ES-I3 (cell line): Measurements from ENCODE around the gene SLC41A3.

Source experiments
- H3K36me3 ChIP-seq: 2 replicates; pipeline ENCODE4 v1.6.1; 2013; ENCODE audit warnings: mild to moderate bottlenecking, low read length, control low read depth, moderate library complexity; ENCODE audit not compliant: insufficient read depth
- H3K4me1 ChIP-seq: 2 replicates; pipeline ENCODE4 v1.6.1; 2013; ENCODE audit warnings: mild to moderate bottlenecking, control low read depth, low read length; ENCODE audit not compliant: insufficient read depth
- H3K9ac ChIP-seq: 2 replicates; pipeline ENCODE4 v1.6.1; 2013; ENCODE audit warnings: low read depth, mild to moderate bottlenecking, low read length, moderate library complexity
- H3K9me3 ChIP-seq: 2 replicates; pipeline ENCODE4 v1.6.1; 2013; ENCODE audit warnings: mild to moderate bottlenecking, low read length, moderate library complexity; ENCODE audit not compliant: control insufficient read depth, insufficient read depth

Gene SLC41A3

GRCh38 chr3:126031981-126032471, 51.9 kb downstream of the SLC41A3 start:
- no peaks in the 10 kb centered on the region for H3K4me1 ChIP-seq
- H3K9ac ChIP-seq = no peak overlapping the region
- H3K36me3 ChIP-seq = no peaks in the 10 kb centered on the region
- peaks cover 12% of the 10 kb centered on the region for H3K9me3 ChIP-seq

- no peaks in the 10 kb centered on the region for H3K36me3 ChIP-seq
- no peaks in the 10 kb centered on the region for H3K4me1 ChIP-seq
- H3K9ac ChIP-seq = no peak overlapping the region
- peaks cover 12% of the 10 kb centered on the region for H3K9me3 ChIP-seq
Measured at GRCh38 chr3:126030455-126030854, 53.5 kb downstream of the SLC41A3 start.

DNA sequence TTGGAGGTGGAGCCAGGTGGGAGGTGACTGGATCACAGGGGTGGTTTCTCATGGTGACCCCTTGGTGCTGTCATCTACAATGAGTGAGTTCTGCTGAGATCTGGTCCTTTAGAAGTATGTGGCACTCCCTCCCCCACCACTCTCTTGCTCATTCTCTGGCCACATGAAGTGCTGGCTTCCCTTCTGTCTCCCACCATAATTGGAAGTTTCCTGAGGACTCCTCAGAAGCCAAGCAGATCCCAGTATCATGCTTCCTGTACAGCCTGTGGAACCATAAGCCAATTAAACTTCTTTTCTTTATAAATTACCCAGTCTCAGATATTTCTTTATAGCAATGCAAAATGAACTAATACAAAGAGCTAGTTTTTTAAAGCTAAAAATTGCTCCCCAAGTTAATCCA, 54.7 kb downstream of the SLC41A3 start:
- Histone ChIP-seq H3K4me1 (no peaks in the 10 kb centered on the region), H3K9ac (no peak overlapping the region), H3K9me3 (peaks cover 12% of the 10 kb centered on the region), H3K36me3 (no peaks in the 10 kb centered on the region)

- Histone ChIP-seq H3K4me1 (no peaks in the 10 kb centered on the region), H3K9ac (no peak overlapping the region), H3K9me3 (peaks cover 12% of the 10 kb centered on the region), H3K36me3 (no peaks in the 10 kb centered on the region)
Measured at GRCh38 chr3:126028096-126028495, 55.8 kb downstream of the SLC41A3 start.

DNA sequence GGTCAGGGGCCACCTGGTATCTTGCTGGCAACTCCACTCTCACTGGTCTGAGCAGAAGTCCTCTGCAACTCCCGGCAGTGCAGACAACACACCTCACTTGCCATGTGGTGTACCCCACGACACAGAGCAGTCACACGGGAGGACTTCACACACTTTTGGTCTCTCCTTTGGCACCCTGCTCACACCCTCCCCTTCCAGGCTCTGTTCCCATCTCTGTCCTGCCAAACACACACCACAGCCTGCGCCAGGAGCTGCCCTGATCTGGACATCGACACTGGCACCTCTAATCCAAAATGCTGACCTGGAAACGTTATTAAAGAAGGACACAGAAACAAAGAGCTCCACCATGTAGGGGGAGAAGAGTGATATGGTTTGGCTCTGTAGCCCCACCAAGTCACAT, 57.2 kb downstream of the SLC41A3 start:
- Histone ChIP-seq H3K9ac (no peak overlapping the region), H3K4me1 (peaks cover 8% of the 10 kb centered on the region), H3K36me3 (no peaks in the 10 kb centered on the region), H3K9me3 (peaks cover 12% of the 10 kb centered on the region)

- no peak overlapping the region for H3K9ac ChIP-seq
- H3K4me1 ChIP-seq = peaks cover 12% of the 10 kb centered on the region
- H3K9me3 ChIP-seq = peaks cover 12% of the 10 kb centered on the region
- no peaks in the 10 kb centered on the region for H3K36me3 ChIP-seq
Measured at GRCh38 chr3:126026277-126026751, 57.6 kb downstream of the SLC41A3 start.

- Histone ChIP-seq H3K9ac (no peak overlapping the region), H3K36me3 (no peaks in the 10 kb centered on the region)
Measured at GRCh38 chr3:126025862-126026261, 58.1 kb downstream of the SLC41A3 start.

GRCh38 chr3:126025116-126025729, 58.7 kb downstream of the SLC41A3 start:
- Histone ChIP-seq H3K4me1 (peaks cover 13% of the 10 kb centered on the region), H3K9ac (no peak overlapping the region), H3K36me3 (no peaks in the 10 kb centered on the region), H3K9me3 (peaks cover 10% of the 10 kb centered on the region)

More at GRCh38 chr3:126025862-126026261, 58.1 kb downstream of the SLC41A3 start:
- peaks cover 12% of the 10 kb centered on the region for H3K9me3 ChIP-seq
- H3K4me1 ChIP-seq = peaks cover 13% of the 10 kb centered on the region

- H3K9me3 ChIP-seq = peaks cover 10% of the 10 kb centered on the region
- peaks cover 13% of the 10 kb centered on the region for H3K4me1 ChIP-seq
- no peaks in the 10 kb centered on the region for H3K36me3 ChIP-seq
- H3K9ac ChIP-seq = no peak overlapping the region
Measured at GRCh38 chr3:126024049-126024854, 59.7 kb downstream of the SLC41A3 start.

DNA sequence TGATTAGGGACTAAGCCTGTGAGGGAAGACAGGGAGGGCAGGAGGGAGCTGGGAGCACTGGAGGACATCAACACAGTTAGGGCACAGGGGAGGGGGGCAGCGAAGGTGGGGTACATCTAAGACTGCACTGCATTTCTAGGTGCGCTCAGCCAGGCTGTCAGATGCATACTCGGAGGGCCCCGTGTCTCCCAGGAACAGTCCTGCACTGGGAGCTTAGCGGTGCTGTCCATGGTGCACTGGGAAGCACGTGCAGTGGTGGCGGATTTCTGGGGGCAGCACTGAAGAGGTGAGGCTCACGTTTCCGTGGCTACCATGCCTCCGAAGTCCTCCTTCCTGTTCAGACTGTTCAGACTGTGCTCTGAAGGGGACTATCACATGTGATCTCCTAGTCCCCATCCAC, 60.5 kb downstream of the SLC41A3 start:
- Histone ChIP-seq H3K9me3 (peaks cover 7% of the 10 kb centered on the region), H3K4me1 (peaks cover 13% of the 10 kb centered on the region), H3K9ac (no peak overlapping the region), H3K36me3 (no peaks in the 10 kb centered on the region)

- 0 out of 2 replicates have a peak, but pooled peaks cover 2% of the 10 kb centered on the region for H3K9me3 ChIP-seq
- H3K9ac ChIP-seq = no peak overlapping the region
- H3K36me3 ChIP-seq = no peaks in the 10 kb centered on the region
- peaks cover 13% of the 10 kb centered on the region for H3K4me1 ChIP-seq
Measured at GRCh38 chr3:126022741-126023359, 61.1 kb downstream of the SLC41A3 start.

DNA sequence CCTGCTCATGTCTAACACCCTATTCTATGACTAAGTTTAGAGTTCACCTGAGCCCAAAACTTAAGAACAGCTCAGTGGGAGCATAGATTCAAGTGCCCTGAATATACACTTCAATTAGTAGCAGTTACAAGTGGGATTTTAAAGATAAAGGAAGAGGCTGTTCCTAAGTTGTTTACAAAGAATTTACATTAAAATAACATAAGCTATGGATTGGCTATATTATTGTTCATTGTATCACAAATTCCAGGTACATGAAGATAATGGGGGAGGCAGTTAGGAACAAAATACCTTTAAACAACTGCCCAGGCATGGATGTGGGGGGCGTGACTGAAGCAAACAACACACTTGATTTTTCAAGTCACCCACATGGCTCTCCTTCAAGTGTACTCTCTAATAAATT, 62.2 kb downstream of the SLC41A3 start:
- Histone ChIP-seq H3K9me3 (no peaks in the 10 kb centered on the region), H3K36me3 (no peaks in the 10 kb centered on the region), H3K9ac (no peak overlapping the region), H3K4me1 (peaks cover 13% of the 10 kb centered on the region)

DNA sequence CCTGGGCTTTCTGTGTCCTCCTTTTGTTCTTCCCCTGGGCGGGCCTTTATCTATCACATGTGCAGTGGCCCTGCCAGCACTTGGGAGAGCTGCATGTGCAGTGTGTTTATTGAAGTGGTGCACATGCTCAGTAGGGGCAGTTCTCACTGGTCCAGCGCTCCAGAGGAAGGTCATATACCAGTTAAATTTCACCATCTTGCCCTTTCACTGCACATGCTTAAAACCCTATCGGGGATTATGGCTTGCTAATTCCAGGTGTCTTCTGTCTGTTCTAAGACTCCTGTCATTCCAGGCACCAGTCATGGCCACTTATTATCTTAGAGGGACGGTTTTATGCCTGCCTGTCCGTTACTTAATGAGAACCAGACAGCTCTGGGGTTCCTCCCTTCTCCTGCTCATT, 62.7 kb downstream of the SLC41A3 start:
- H3K9me3 ChIP-seq = no peaks in the 10 kb centered on the region
- H3K9ac ChIP-seq = no peak overlapping the region
- H3K36me3 ChIP-seq = no peaks in the 10 kb centered on the region
- peaks cover 13% of the 10 kb centered on the region for H3K4me1 ChIP-seq

GRCh38 chr3:126019683-126020082, 64.2 kb downstream of the SLC41A3 start:
- H3K36me3 ChIP-seq = no peaks in the 10 kb centered on the region
- H3K4me1 ChIP-seq = peaks cover 13% of the 10 kb centered on the region
- no peaks in the 10 kb centered on the region for H3K9me3 ChIP-seq
- no peak overlapping the region for H3K9ac ChIP-seq
